Measurements from ENCODE around the gene TNFRSF13B. TPM values are rescaled to one million over a fixed set of nuclear protein-coding genes. Genes with fewer than 3 reads are reported as not detected.
"Not testable (repeated sequence)": the region's sequence is repeated elsewhere in the genome, so short reads cannot be mapped to it uniquely, and the experiment has no call there.

Gene TNFRSF13B
- total RNA-seq, 2 experiments from 2014 or later = 0.31 to 0.52 TPM

GRCh38 chr17:17011043-17011907 lies 39.4 kb upstream of the TNFRSF13B start:
- H3K27ac Mint-ChIP-seq, H3K36me3 Mint-ChIP-seq, DNase-seq: not testable (repeated sequence)

GRCh38 chr17:17010545-17011034 lies 38.7 kb upstream of the TNFRSF13B start:
- not testable (repeated sequence) for H3K4me1 Mint-ChIP-seq, H3K4me3 Mint-ChIP-seq, H3K27me3 Mint-ChIP-seq, H3K36me3 Mint-ChIP-seq, DNase-seq, H3K27ac Mint-ChIP-seq, H3K9me3 Mint-ChIP-seq

More at GRCh38 chr17:17011043-17011907, 39.4 kb upstream of the TNFRSF13B start:
- H3K27me3 Mint-ChIP-seq, H3K9me3 Mint-ChIP-seq, H3K4me1 Mint-ChIP-seq, H3K4me3 Mint-ChIP-seq: not testable (repeated sequence)

GRCh38 chr17:17009972-17010371 lies 38.1 kb upstream of the TNFRSF13B start:
- H3K27me3 Mint-ChIP-seq, H3K4me3 Mint-ChIP-seq, H3K4me1 Mint-ChIP-seq, H3K9me3 Mint-ChIP-seq, H3K36me3 Mint-ChIP-seq, H3K27ac Mint-ChIP-seq, DNase-seq: not testable (repeated sequence)

GRCh38 chr17:17008621-17009397 lies 36.9 kb upstream of the TNFRSF13B start:
- not testable (repeated sequence) for H3K36me3 Mint-ChIP-seq, H3K27me3 Mint-ChIP-seq, H3K4me3 Mint-ChIP-seq, H3K9me3 Mint-ChIP-seq, DNase-seq, H3K27ac Mint-ChIP-seq, H3K4me1 Mint-ChIP-seq

GRCh38 chr17:17007891-17008290 lies 36.0 kb upstream of the TNFRSF13B start:
- not testable (repeated sequence) for H3K36me3 Mint-ChIP-seq, H3K9me3 Mint-ChIP-seq, H3K4me3 Mint-ChIP-seq, DNase-seq, H3K4me1 Mint-ChIP-seq, H3K27ac Mint-ChIP-seq, H3K27me3 Mint-ChIP-seq

- DNase-seq, H3K27me3 Mint-ChIP-seq, H3K4me3 Mint-ChIP-seq, H3K27ac Mint-ChIP-seq, H3K9me3 Mint-ChIP-seq, H3K4me1 Mint-ChIP-seq, H3K36me3 Mint-ChIP-seq: not testable (repeated sequence)
Measured at GRCh38 chr17:17004997-17005614, 33.2 kb upstream of the TNFRSF13B start.

- Mint-ChIP-seq H3K4me3 (no peak overlapping the region), H3K4me1 (no peaks in the 10 kb centered on the region), H3K27me3 (no peaks in the 10 kb centered on the region)
Measured at GRCh38 chr17:17004251-17004996, 32.5 kb upstream of the TNFRSF13B start.

GRCh38 chr17:17002731-17003715 lies 31.1 kb upstream of the TNFRSF13B start:
- not testable (repeated sequence) for H3K27me3 Mint-ChIP-seq, DNase-seq, H3K4me1 Mint-ChIP-seq, H3K9me3 Mint-ChIP-seq, H3K27ac Mint-ChIP-seq, H3K36me3 Mint-ChIP-seq, H3K4me3 Mint-ChIP-seq

More at GRCh38 chr17:17004251-17004996, 32.5 kb upstream of the TNFRSF13B start:
- no peaks in the 10 kb centered on the region for H3K9me3 Mint-ChIP-seq
- DNase-seq = no peak
- H3K36me3 Mint-ChIP-seq = no peaks in the 10 kb centered on the region
- H3K27ac Mint-ChIP-seq = no peak overlapping the region

GRCh38 chr17:17001874-17002520 lies 30.1 kb upstream of the TNFRSF13B start:
- H3K27ac Mint-ChIP-seq = no peak overlapping the region
- H3K4me1 Mint-ChIP-seq = no peaks in the 10 kb centered on the region
- H3K4me3 Mint-ChIP-seq = no peak overlapping the region
- H3K9me3 Mint-ChIP-seq = no peaks in the 10 kb centered on the region
- H3K27me3 Mint-ChIP-seq = no peaks in the 10 kb centered on the region
- H3K36me3 Mint-ChIP-seq = no peaks in the 10 kb centered on the region
- peak; percentile 77 for DNase-seq

- H3K27me3 Mint-ChIP-seq = no peaks in the 10 kb centered on the region
- H3K4me1 Mint-ChIP-seq = no peaks in the 10 kb centered on the region
- no peak for DNase-seq
- H3K36me3 Mint-ChIP-seq = no peaks in the 10 kb centered on the region
- no peak overlapping the region for H3K27ac Mint-ChIP-seq
- no peak overlapping the region for H3K4me3 Mint-ChIP-seq
- no peaks in the 10 kb centered on the region for H3K9me3 Mint-ChIP-seq
Measured at GRCh38 chr17:17001076-17001777, 29.3 kb upstream of the TNFRSF13B start.

- H3K27me3 Mint-ChIP-seq = no peaks in the 10 kb centered on the region
- no peaks in the 10 kb centered on the region for H3K9me3 Mint-ChIP-seq
- no peaks in the 10 kb centered on the region for H3K4me1 Mint-ChIP-seq
- H3K4me3 Mint-ChIP-seq = no peak overlapping the region
- no peak overlapping the region for H3K27ac Mint-ChIP-seq
- DNase-seq = no peak
- H3K36me3 Mint-ChIP-seq = no peaks in the 10 kb centered on the region
Measured at GRCh38 chr17:16999931-17000625, 28.2 kb upstream of the TNFRSF13B start.

- no peak overlapping the region for H3K27ac Mint-ChIP-seq
- H3K4me1 Mint-ChIP-seq = no peaks in the 10 kb centered on the region
- no peak for DNase-seq
- no peak overlapping the region for H3K4me3 Mint-ChIP-seq
- no peaks in the 10 kb centered on the region for H3K9me3 Mint-ChIP-seq
- no peaks in the 10 kb centered on the region for H3K27me3 Mint-ChIP-seq
- no peaks in the 10 kb centered on the region for H3K36me3 Mint-ChIP-seq
Measured at GRCh38 chr17:16997514-16998429, 25.9 kb upstream of the TNFRSF13B start.

All from activated naive CD8-positive, alpha-beta T cell treated with anti-CD3 and anti-CD28 coated beads for 36 hours (primary cell).